MM.1S (cell line): Measurements from ENCODE around the gene HRAS.

Experiments used
- DNase-seq: peaks from one replicate; pipeline ENCODE4 v3.0.0-alpha.2; 2015
- H2AFZ ChIP-seq: fragments of 300-600 bp; sonication (generic); 2 replicates; pipeline ENCODE4 v1.6.0; 2016; ENCODE audit warnings: antibody characterized with exemption, low read length
- H3F3A ChIP-seq: fragments of 300-600 bp; sonication (generic); 2 replicates; pipeline ENCODE4 v1.6.1; 2016; ENCODE audit warnings: mild to moderate bottlenecking, antibody characterized with exemption, low read length, moderate library complexity, mixed read lengths; ENCODE audit not compliant: insufficient read depth
- H3K27ac ChIP-seq: fragments of 300-600 bp; sonication (generic); 2 replicates; pipeline ENCODE4 v1.5.1; 2016; ENCODE audit warnings: mild to moderate bottlenecking, low read length
- H3K27me3 ChIP-seq: fragments of 300-600 bp; sonication (generic); replicated peaks from 2 replicates; pipeline ENCODE4 v1.6.0; 2016; ENCODE audit warnings: low read length; ENCODE audit not compliant: insufficient read depth
- H3K36me3 ChIP-seq: fragments of 300-600 bp; sonication (generic); replicated peaks from 2 replicates; pipeline ENCODE4 v1.6.1; 2016; ENCODE audit warnings: mild to moderate bottlenecking, low read length, mixed read lengths; ENCODE audit not compliant: insufficient read depth
- H3K4me1 ChIP-seq: fragments of 300-600 bp; sonication (generic); 2 replicates; pipeline ENCODE4 v1.6.1; 2016; ENCODE audit warnings: low read length, mixed read lengths
- H3K4me2 ChIP-seq: fragments of 300-600 bp; sonication (generic); 2 replicates; pipeline ENCODE4 v1.6.0; 2016; ENCODE audit warnings: low read depth, low read length
- H3K4me3 ChIP-seq: fragments of 300-600 bp; sonication (generic); 2 replicates; pipeline ENCODE4 v1.5.1; 2016; ENCODE audit warnings: low read length, mixed read lengths
- H3K79me2 ChIP-seq: fragments of 300-600 bp; sonication (generic); 2 replicates; pipeline ENCODE4 v1.6.1; 2016; ENCODE audit warnings: mixed run types, low read length, mixed read lengths
- H3K9ac ChIP-seq: fragments of 300-600 bp; sonication (generic); 2 replicates; pipeline ENCODE4 v1.6.1; 2016; ENCODE audit warnings: low read length, mixed read lengths
- H3K9me2 ChIP-seq: fragments of 300-600 bp; sonication (generic); replicated peaks from 2 replicates; pipeline ENCODE4 v1.6.1; 2016; ENCODE audit warnings: mild to moderate bottlenecking, low read length, mixed read lengths; ENCODE audit not compliant: insufficient read depth
- H3K9me3 ChIP-seq: fragments of 300-600 bp; sonication (generic); replicated peaks from 2 replicates; pipeline ENCODE4 v1.6.1; 2016; ENCODE audit warnings: mild to moderate bottlenecking, low read length, mixed read lengths; ENCODE audit not compliant: insufficient read depth
- H4K20me1 ChIP-seq: fragments of 300-600 bp; sonication (generic); 2 replicates; pipeline ENCODE4 v1.6.1; 2016; ENCODE audit warnings: mild to moderate bottlenecking, low read length, moderate library complexity, mixed read lengths; ENCODE audit not compliant: insufficient read depth
- CTCF ChIP-seq: fragments of 300-600 bp; sonication (generic); IDR thresholded peaks from 2 replicates; pipeline ENCODE4 v1.5.1; 2016; ENCODE audit warnings: antibody characterized with exemption, low read length, mixed read lengths
- EZH2 ChIP-seq: fragments of 300-600 bp; sonication (generic); optimal IDR thresholded peaks from 2 replicates; pipeline ENCODE3; 2017; ENCODE audit warnings: low read depth, mild to moderate bottlenecking, antibody characterized with exemption, low read length, mixed read lengths
- EZH2phosphoT487 ChIP-seq: fragments of 300-600 bp; sonication (generic); IDR thresholded peaks from 2 replicates; pipeline ENCODE4 v1.6.1; 2018; ENCODE audit warnings: antibody characterized with exemption, low read length

The HRAS gene

GRCh38 chr11:573146-573759, 37.9 kb upstream of the HRAS start:
- Histone ChIP-seq H3K9ac (no peak overlapping the region), H3K9me3 (no peaks in the 10 kb centered on the region), H3K79me2 (peaks cover 16% of the 10 kb centered on the region), H3K4me3 (no peak overlapping the region), H4K20me1 (peaks cover 12% of the 10 kb centered on the region), H3F3A (no peaks in the 10 kb centered on the region), H3K27ac (no peak overlapping the region), H3K4me2 (no peak overlapping the region), H3K27me3 (peaks cover 17% of the 10 kb centered on the region), H3K9me2 (no peaks in the 10 kb centered on the region), H3K36me3 (no peaks in the 10 kb centered on the region), H3K4me1 (peaks cover 12% of the 10 kb centered on the region), H2AFZ (no peak overlapping the region)
- DNase-seq: no peak
- TF ChIP-seq EZH2phosphoT487 (no peak), CTCF (no peak), EZH2 (no peak)

- no peak for TF ChIP-seq EZH2
- no peak for TF ChIP-seq EZH2phosphoT487
- TF ChIP-seq CTCF: no peak
- H3K9me3 ChIP-seq: no peaks in the 10 kb centered on the region
Measured at GRCh38 chr11:571802-572185, 36.4 kb upstream of the HRAS start.

GRCh38 chr11:569158-569885, 33.9 kb upstream of the HRAS start:
- Histone ChIP-seq H3K4me2 (peak overlapping the region; percentile 84), H2AFZ (peak overlapping the region; percentile 57), H3F3A (peaks cover 10% of the 10 kb centered on the region; the same call in 1 of the 2 replicates), H4K20me1 (no peaks in the 10 kb centered on the region), H3K79me2 (peaks cover 7% of the 10 kb centered on the region; the same call in 1 of the 2 replicates), H3K27ac (no peak overlapping the region), H3K4me3 (peak overlapping the region; percentile 64), H3K4me1 (no peaks in the 10 kb centered on the region), H3K9ac (peak overlapping the region; percentile 67), H3K9me2 (no peaks in the 10 kb centered on the region), H3K27me3 (peaks cover 9% of the 10 kb centered on the region), H3K9me3 (no peaks in the 10 kb centered on the region), H3K36me3 (no peaks in the 10 kb centered on the region)
- TF ChIP-seq EZH2 (no peak), EZH2phosphoT487 (no peak), CTCF (no peak)
- DNase-seq: peak; percentile 2

More at GRCh38 chr11:571802-572185, 36.4 kb upstream of the HRAS start:
- H3K27me3 ChIP-seq: peaks cover 17% of the 10 kb centered on the region
- no peak overlapping the region for H3K4me3 ChIP-seq
- H3K9ac ChIP-seq: no peak overlapping the region
- H3K4me1 ChIP-seq: peaks cover 6% of the 10 kb centered on the region; the same call in 1 of the 2 replicates
- H3K27ac ChIP-seq: no peak overlapping the region
- H3K4me2 ChIP-seq: no peak overlapping the region
- peaks cover 9% of the 10 kb centered on the region for H3K79me2 ChIP-seq
- 0 out of 2 replicates have a peak, but pooled peaks cover 3% of the 10 kb centered on the region for H3F3A ChIP-seq
- no peak for DNase-seq
- H4K20me1 ChIP-seq: no peaks in the 10 kb centered on the region
- H3K9me2 ChIP-seq: no peaks in the 10 kb centered on the region
- no peak overlapping the region for H2AFZ ChIP-seq
- H3K36me3 ChIP-seq: no peaks in the 10 kb centered on the region
